CD4-positive, alpha-beta T cell (primary cell): ENCODE data around the gene RNF125. TPM values are rescaled to one million over a fixed set of nuclear protein-coding genes. Genes with fewer than 3 reads are reported as not detected.

Source experiments
- ATAC-seq: fragments of 200-7000 bp; cut with Tn5 transposase; one replicate; pipeline ENCODE4 v1.10.0; 2022; ENCODE audit warnings: mild to moderate bottlenecking; ENCODE audit not compliant: poor library complexity
- CTCF ChIA-PET: fragments of 350-600 bp; sonication (Branson Sonifier 250); formaldehyde crosslinking; loops from one replicate; lab custom pipeline; 2021; ENCODE audit warnings: antibody characterized with exemption, inconsistent platforms; lab: Charles Lee
- POLR2A ChIA-PET: fragments of 350-600 bp; sonication (Branson Sonifier 250); formaldehyde crosslinking; loops from one replicate; lab custom pipeline; 2021; ENCODE audit warnings: antibody characterized with exemption, inconsistent platforms; lab: Charles Lee
- DNase-seq, 14 experiments: peaks; one replicate each; pipeline ENCODE4 v3.0.0-alpha.2; 2013 to 2020; ENCODE audit warnings: mixed read lengths in 2 of 14
- H3K27ac ChIP-seq, 2 donors: one replicate each; pipeline versions ENCODE4 v1.5.1 to v1.7.0; 2013; ENCODE audit warnings: low read length in 2 of 2, low read depth in 1 of 2, mild to moderate bottlenecking in 1 of 2
- H3K27me3 ChIP-seq, 2 experiments: 1 replicate in 1 of 2; 2 replicates in 1 of 2; pipeline versions ENCODE4 v1.6.1 to v1.7.0; 2013; ENCODE audit warnings: low read length in 2 of 2, control low read depth in 1 of 2, mild to moderate bottlenecking in 1 of 2, moderate library complexity in 1 of 2; ENCODE audit not compliant: insufficient read depth in 2 of 2, control insufficient read depth in 1 of 2
- H3K36me3 ChIP-seq: one replicate; pipeline ENCODE4 v1.6.1; 2013; ENCODE audit warnings: low read length, control low read depth; ENCODE audit not compliant: insufficient read depth
- H3K4me1 ChIP-seq: one replicate; pipeline ENCODE4 v1.6.1; 2013; ENCODE audit warnings: low read length, control low read depth; ENCODE audit not compliant: insufficient read depth
- H3K4me3 ChIP-seq: one replicate; pipeline ENCODE4 v1.5.1; 2013; ENCODE audit warnings: mild to moderate bottlenecking, low read length, moderate library complexity
- H3K9me3 ChIP-seq, 2 experiments: 1 replicate in 1 of 2; 2 replicates in 1 of 2; pipeline versions ENCODE4 v1.6.1 to v1.7.0; 2013; ENCODE audit warnings: low read length in 2 of 2, mild to moderate bottlenecking in 2 of 2, control low read depth in 1 of 2, moderate library complexity in 1 of 2; ENCODE audit not compliant: control insufficient read depth in 1 of 2, insufficient read depth in 1 of 2
- H3K27ac Mint-ChIP-seq: one replicate; pipeline ENCODE4 v1.8.0; 2020; ENCODE audit warnings: mixed read lengths
- H3K27me3 Mint-ChIP-seq: one replicate; pipeline ENCODE4 v1.8.0; 2021; ENCODE audit warnings: mixed read lengths
- H3K36me3 Mint-ChIP-seq: one replicate; pipeline ENCODE4 v1.8.0; 2021; ENCODE audit warnings: low read depth, mixed read lengths
- H3K4me1 Mint-ChIP-seq: one replicate; pipeline ENCODE4 v1.8.0; 2021; ENCODE audit warnings: low read depth, mixed read lengths
- H3K4me3 Mint-ChIP-seq: one replicate; pipeline ENCODE4 v1.8.0; 2020; ENCODE audit warnings: mild to moderate bottlenecking, mixed read lengths
- H3K9me3 Mint-ChIP-seq: one replicate; pipeline ENCODE4 v1.8.0; 2020; ENCODE audit warnings: mixed read lengths
- CTCF ChIP-seq: fragments of 200-600 bp; IDR thresholded peaks from one replicate; pipeline ENCODE4 v1.8.0; 2022; ENCODE audit warnings: antibody characterized with exemption, mild to moderate bottlenecking
- intact Hi-C, 2 experiments: fragments of 100-400 bp; cut with DNase I in 1 of 2; cut with micrococcal nuclease in 1 of 2; formaldehyde crosslinking; loops; one replicate each; pipeline versions ENCODE4 v1.15.1 to v1.9.0; 2023 to 2025; cut with DNase I, micrococcal nuclease
- total RNA-seq, 174 experiments: library from RNA in 2 of 174; stranded (reverse) in 2 of 174; gene quantifications; one replicate each; pipeline ENCODE4 v1.2.3 and lab custom pipeline; 2021 to 2026

The RNF125 gene
- total RNA-seq, 2 experiments from 2014 or later, result 107 to 112 TPM

GRCh38 chr18:31976242-31976641 is 42.4 kb upstream of the RNF125 start:
- no peak overlapping the region for H3K27ac Mint-ChIP-seq
- CTCF ChIA-PET, result interaction anchor here (1.2 to 1.4 kb wide), 3 partner anchors 42 to 135 kb away, joined by 3 read pairs; no protein-coding TSS in a partner anchor
- H3K4me1 Mint-ChIP-seq, result no peaks in the 10 kb centered on the region
- no peak for DNase-seq
- Histone ChIP-seq H3K27me3 (no peaks in the 10 kb centered on the region), H3K4me1 (no peaks in the 10 kb centered on the region), H3K4me3 (no peak overlapping the region), H3K9me3 (peaks cover 33 to 42% of the 10 kb centered on the region in 2 experiments), H3K27ac (no peak overlapping the region), H3K36me3 (no peaks in the 10 kb centered on the region)
- no peak overlapping the region for H3K4me3 Mint-ChIP-seq
- POLR2A ChIA-PET, result interaction anchor here (1.9 kb wide), 1 partner anchor 42 kb away, joined by 6 read pairs; the partner anchor contains the start of gene RNF125
- H3K36me3 Mint-ChIP-seq, result peaks cover 7% of the 10 kb centered on the region
- no peak for ATAC-seq
- no peaks in the 10 kb centered on the region for H3K27me3 Mint-ChIP-seq
- TF ChIP-seq CTCF, result no peak
- intact Hi-C loops, result loop anchor here (5.0 kb wide), 3 partner anchors 41 to 419 kb away; partner anchors contain the start of gene RNF125 (in 1 of the 2)
- peaks cover 14% of the 10 kb centered on the region for H3K9me3 Mint-ChIP-seq

- ChIA-PET POLR2A (interaction anchor here (1.9 kb wide), 1 partner anchor 41 kb away, joined by 6 read pairs; the partner anchor contains the start of gene RNF125), CTCF (interaction anchor here (0.6 to 1.4 kb wide), 10 partner anchors 9 to 255 kb away, joined by 3 to 5 read pairs (median 3); no protein-coding TSS in a partner anchor)
- Histone ChIP-seq H3K27ac (no peak overlapping the region), H3K4me1 (no peaks in the 10 kb centered on the region), H3K27me3 (no peaks in the 10 kb centered on the region), H3K4me3 (no peak overlapping the region), H3K36me3 (no peaks in the 10 kb centered on the region), H3K9me3 (peaks cover 28 to 39% of the 10 kb centered on the region in 2 experiments)
- H3K4me3 Mint-ChIP-seq, result no peak overlapping the region
- no peak overlapping the region for H3K27ac Mint-ChIP-seq
- H3K9me3 Mint-ChIP-seq, result peaks cover 14% of the 10 kb centered on the region
- H3K4me1 Mint-ChIP-seq, result no peaks in the 10 kb centered on the region
- H3K36me3 Mint-ChIP-seq, result peaks cover 7% of the 10 kb centered on the region
- DNase-seq, result peak in 8 of 14 experiments; percentile 4 to 63 (median 32)
- H3K27me3 Mint-ChIP-seq, result no peaks in the 10 kb centered on the region
- peak; percentile 68 for TF ChIP-seq CTCF
- intact Hi-C loops, result loop anchor here (5.0 kb wide), 3 partner anchors 40 to 420 kb away; partner anchors contain the start of gene RNF125 (in 1 of the 2)
- no peak for ATAC-seq
Measured at GRCh38 chr18:31977270-31977872, 41.3 kb upstream of the RNF125 start.

- POLR2A ChIA-PET, result no interaction called here
- no peaks in the 10 kb centered on the region for H3K27me3 Mint-ChIP-seq
- H3K4me3 Mint-ChIP-seq, result no peak overlapping the region
- TF ChIP-seq CTCF, result no peak
- H3K36me3 ChIP-seq, result no peaks in the 10 kb centered on the region
- DNase-seq, result no peak
- ATAC-seq, result no peak
- peaks cover 14% of the 10 kb centered on the region for H3K9me3 Mint-ChIP-seq
- no peaks in the 10 kb centered on the region for H3K27me3 ChIP-seq
- H3K9me3 ChIP-seq, result peaks cover 16 to 29% of the 10 kb centered on the region in 2 experiments
- CTCF ChIA-PET, result no interaction called here
- H3K4me3 ChIP-seq, result no peak overlapping the region
- H3K27ac ChIP-seq, result no peak overlapping the region
- peaks cover 10% of the 10 kb centered on the region for H3K4me1 Mint-ChIP-seq
- peaks cover 7% of the 10 kb centered on the region for H3K36me3 Mint-ChIP-seq
- H3K4me1 ChIP-seq, result peaks cover 9% of the 10 kb centered on the region
- intact Hi-C loops, result loop anchor here (5.0 kb wide), 3 partner anchors 39 to 421 kb away; partner anchors contain the start of gene RNF125 (in 1 of the 2)
- H3K27ac Mint-ChIP-seq, result no peak overlapping the region
Measured at GRCh38 chr18:31978616-31979015, 40.0 kb upstream of the RNF125 start.
